ENCODE measurements around the gene RMI1. TPM values are rescaled to one million over a fixed set of nuclear protein-coding genes. Genes with fewer than 3 reads are reported as not detected.

Gene RMI1
- total RNA-seq, 2 donors from 2014 or later = 3.9 to 4.3 TPM

DNA sequence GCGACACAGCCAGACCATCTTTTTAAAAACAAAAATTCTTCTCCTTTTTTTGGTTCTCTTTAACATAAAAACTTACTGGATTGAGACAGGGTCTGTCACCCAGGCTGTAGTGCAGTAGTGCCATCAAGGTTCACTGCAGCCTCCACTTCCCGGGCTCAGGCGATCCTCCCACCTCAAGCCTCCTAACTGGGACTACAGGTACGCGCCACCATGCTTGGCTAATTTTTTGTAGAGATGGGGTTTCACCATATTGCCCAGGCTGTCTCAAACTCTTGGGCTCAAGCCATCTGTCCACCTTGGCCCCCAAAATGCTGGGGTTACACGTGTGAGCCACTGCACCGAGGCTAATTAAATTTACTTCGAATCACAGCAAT, 14.4 kb upstream of the RMI1 start:
- intact Hi-C loops (cut with DNase I) = no loop called here
- TF ChIP-seq POLR2A (IDR thresholded peaks at IDR 0.05) = no peak
- Histone ChIP-seq H3K4me1 (no peaks in the 10 kb centered on the region), H3K27ac (no peak overlapping the region), H3K9me3 (no peaks in the 10 kb centered on the region), H3K36me3 (replicated peaks in 1 of 2; ENCODE audit: insufficient read depth in 1 of 2, low read depth in 2 of 2) (peaks cover 8 to 22% of the 10 kb centered on the region in 2 donors), H3K4me3 (no peak overlapping the region), H3K27me3 (no peaks in the 10 kb centered on the region)
- 80 to 93% methylated on average over 8 of the region's 8 CpGs for WGBS, 2 donors
- DNase-seq = no peak
- ATAC-seq = peak; percentile 23

DNA sequence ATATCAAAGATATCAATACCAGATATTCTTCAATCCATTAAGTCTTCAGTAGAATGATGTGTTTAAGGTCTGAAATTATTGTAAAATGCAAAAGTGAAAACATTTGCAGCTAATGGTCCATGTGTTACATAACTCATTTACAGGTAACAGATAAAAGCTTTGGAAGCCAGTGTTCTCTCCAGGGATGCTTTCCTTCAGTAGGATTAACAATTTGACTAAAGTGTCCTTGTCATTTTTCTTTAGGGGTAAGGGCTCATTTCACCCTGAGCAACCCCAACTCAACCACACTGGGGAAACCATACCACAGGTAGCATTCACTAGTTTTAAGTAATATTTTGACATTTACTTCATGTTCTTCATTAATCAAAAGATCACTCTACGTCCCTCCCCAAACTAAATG, 13.5 kb upstream of the RMI1 start:
- Histone ChIP-seq H3K27ac (no peak overlapping the region), H3K36me3 (replicated peaks in 1 of 2; ENCODE audit: insufficient read depth in 1 of 2, low read depth in 2 of 2) (peaks cover 8 to 31% of the 10 kb centered on the region in 2 donors), H3K9me3 (no peaks in the 10 kb centered on the region), H3K4me3 (no peak overlapping the region), H3K27me3 (no peaks in the 10 kb centered on the region), H3K4me1 (no peaks in the 10 kb centered on the region)
- TF ChIP-seq, protein P1, sequence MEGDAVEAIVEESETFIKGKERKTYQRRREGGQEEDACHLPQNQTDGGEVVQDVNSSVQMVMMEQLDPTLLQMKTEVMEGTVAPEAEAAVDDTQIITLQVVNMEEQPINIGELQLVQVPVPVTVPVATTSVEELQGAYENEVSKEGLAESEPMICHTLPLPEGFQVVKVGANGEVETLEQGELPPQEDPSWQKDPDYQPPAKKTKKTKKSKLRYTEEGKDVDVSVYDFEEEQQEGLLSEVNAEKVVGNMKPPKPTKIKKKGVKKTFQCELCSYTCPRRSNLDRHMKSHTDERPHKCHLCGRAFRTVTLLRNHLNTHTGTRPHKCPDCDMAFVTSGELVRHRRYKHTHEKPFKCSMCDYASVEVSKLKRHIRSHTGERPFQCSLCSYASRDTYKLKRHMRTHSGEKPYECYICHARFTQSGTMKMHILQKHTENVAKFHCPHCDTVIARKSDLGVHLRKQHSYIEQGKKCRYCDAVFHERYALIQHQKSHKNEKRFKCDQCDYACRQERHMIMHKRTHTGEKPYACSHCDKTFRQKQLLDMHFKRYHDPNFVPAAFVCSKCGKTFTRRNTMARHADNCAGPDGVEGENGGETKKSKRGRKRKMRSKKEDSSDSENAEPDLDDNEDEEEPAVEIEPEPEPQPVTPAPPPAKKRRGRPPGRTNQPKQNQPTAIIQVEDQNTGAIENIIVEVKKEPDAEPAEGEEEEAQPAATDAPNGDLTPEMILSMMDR (IDR thresholded peaks at IDR 0.05) = no peak
- no peak for TF ChIP-seq POLR2A (IDR thresholded peaks at IDR 0.05)
- no peak for ATAC-seq
- intact Hi-C loops (cut with DNase I) = no loop called here
- no peak for DNase-seq
- WGBS, 2 donors = 79 to 82% methylated on average over 1 of the region's 1 CpG

DNA sequence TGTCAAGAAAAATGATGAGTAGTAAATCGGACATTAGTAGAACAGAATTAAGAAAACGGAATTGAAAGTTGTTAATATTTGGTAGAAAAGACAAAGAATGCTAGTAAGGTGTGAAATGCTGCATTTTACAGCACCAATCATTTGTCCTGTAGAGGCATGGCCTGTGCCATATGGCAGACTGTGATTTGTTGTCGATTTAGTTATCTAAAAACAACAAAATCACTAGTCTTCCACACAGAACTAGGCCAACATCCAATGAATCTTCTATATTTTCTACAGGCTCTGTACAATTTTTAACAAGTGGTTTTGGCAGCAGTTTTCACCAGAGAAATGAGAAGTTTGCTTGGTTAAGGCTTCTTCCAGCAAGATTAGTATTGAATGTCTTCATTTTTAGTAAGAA, 11.0 kb upstream of the RMI1 start:
- no peak for ATAC-seq
- Histone ChIP-seq H3K27ac (no peak overlapping the region), H3K4me1 (peaks cover 3% of the 10 kb centered on the region), H3K9me3 (no peaks in the 10 kb centered on the region), H3K4me3 (no peak overlapping the region), H3K36me3 (replicated peaks in 1 of 2; ENCODE audit: insufficient read depth in 1 of 2, low read depth in 2 of 2) (peaks cover 29 to 48% of the 10 kb centered on the region in 2 donors), H3K27me3 (no peaks in the 10 kb centered on the region)
- WGBS, 2 donors = 63 to 66% methylated on average over 3 of the region's 3 CpGs
- TF ChIP-seq POLR2A (IDR thresholded peaks at IDR 0.05) = no peak
- TF ChIP-seq, protein P1 (IDR thresholded peaks at IDR 0.05) = no peak
- no peak for DNase-seq
- intact Hi-C loops (cut with DNase I) = no loop called here

DNA sequence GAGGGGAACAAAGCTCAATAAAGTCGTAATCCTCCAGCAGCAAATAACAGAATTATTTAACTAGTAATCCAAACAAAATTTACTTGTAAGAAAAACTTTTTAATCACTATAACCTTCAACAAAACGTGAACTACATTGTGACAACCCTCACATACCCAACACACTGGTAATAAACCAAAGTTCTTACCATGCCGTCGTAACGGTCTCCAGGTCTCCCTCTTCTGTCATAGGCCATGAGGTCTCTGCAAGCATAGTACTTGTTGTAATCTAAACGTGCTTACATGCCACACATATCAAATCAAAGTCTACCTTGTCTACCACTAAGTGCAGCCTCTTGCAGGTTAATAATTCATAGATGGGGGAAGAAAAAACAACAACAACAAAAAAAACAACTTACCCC, 9.1 kb upstream of the RMI1 start:
- peaks cover 29 to 54% of the 10 kb centered on the region in 2 donors for H3K36me3 ChIP-seq (replicated peaks in 1 of 2; ENCODE audit: insufficient read depth in 1 of 2, low read depth in 2 of 2)
- H3K27ac ChIP-seq = no peak overlapping the region
- no peaks in the 10 kb centered on the region for H3K27me3 ChIP-seq
- intact Hi-C loops (cut with DNase I) = no loop called here
- ATAC-seq (no peak), DNase-seq (no peak)
- TF ChIP-seq POLR2A (IDR thresholded peaks at IDR 0.05) = no peak
- TF ChIP-seq, protein P1 (IDR thresholded peaks at IDR 0.05) = no peak
- H3K4me1 ChIP-seq = peaks cover 12% of the 10 kb centered on the region
- no peak overlapping the region for H3K4me3 ChIP-seq
- 68 to 71% methylated on average over 6 of the region's 6 CpGs for WGBS, 2 donors
- no peaks in the 10 kb centered on the region for H3K9me3 ChIP-seq

DNA sequence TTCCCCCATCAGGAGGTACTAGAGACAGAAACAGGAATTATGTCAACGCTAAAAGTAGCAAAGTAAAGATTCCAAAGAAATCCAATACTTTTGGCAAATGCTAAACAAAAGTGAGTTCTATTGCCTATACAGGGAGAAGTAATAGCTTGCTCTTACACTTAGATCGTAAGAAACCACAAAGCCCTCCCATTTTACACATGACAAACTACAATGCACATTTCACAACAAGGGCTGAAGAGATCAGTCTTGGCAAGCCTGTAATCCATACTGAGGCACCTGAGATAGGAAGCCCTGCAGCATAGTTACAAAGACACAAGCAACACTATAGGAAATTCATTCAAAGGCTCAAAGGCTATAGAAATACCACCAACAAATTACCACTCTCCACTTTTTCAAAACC, 8.3 kb upstream of the RMI1 start:
- Histone ChIP-seq H3K27ac (no peak overlapping the region), H3K27me3 (no peaks in the 10 kb centered on the region), H3K36me3 (replicated peaks in 1 of 2; ENCODE audit: insufficient read depth in 1 of 2, low read depth in 2 of 2) (peaks cover 29 to 54% of the 10 kb centered on the region in 2 donors), H3K4me1 (peaks cover 19% of the 10 kb centered on the region), H3K9me3 (no peaks in the 10 kb centered on the region), H3K4me3 (no peak overlapping the region)
- 75 to 81% methylated on average over 2 of the region's 2 CpGs for whole genome bisulfite sequencing, 2 donors
- ATAC-seq = no peak
- DNase-seq = no peak
- intact Hi-C loops (cut with DNase I) = no loop called here
- no peak for TF ChIP-seq POLR2A (IDR thresholded peaks at IDR 0.05)
- TF ChIP-seq, protein P1 (IDR thresholded peaks at IDR 0.05) = no peak

Measured in body of pancreas (tissue), 4 donors.